GM12874 (cell line): ENCODE measurements around the gene STAU1.

Experiments used
- CTCF ChIP-seq: IDR thresholded peaks from 2 replicates; pipeline ENCODE4 v1.5.1; 2011; ENCODE audit warnings: low read depth, mild to moderate bottlenecking, control low read depth, low read length, moderate library complexity; ENCODE audit not compliant: insufficient read depth

STAU1 gene

GRCh38 chr20:49215232-49215631 is 27.1 kb upstream of the STAU1 start:
- TF ChIP-seq CTCF = no peak

DNA sequence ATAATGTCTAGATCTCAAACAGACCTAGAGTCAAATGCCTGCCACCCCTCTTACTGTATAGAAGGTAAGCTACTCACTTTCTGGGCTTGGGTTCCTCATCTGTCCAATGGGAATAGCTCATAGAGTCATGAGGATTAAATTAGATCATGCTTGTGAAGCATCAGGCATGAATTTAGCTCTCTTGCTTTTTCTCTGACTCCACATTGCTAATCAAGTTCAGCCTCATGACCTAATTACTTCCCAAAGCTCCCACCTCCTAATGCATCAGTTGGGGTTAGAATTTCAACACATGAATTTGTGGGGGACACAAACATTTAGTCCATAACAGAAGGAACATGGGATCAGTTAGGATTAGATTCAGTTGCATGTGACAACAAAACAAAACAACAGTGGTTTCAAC is 26.4 kb upstream of the STAU1 start:
- TF ChIP-seq CTCF = no peak

- TF ChIP-seq CTCF = no peak
These were observed 22.6 kb upstream of the STAU1 start for GRCh38 chr20:49210757-49211110.

DNA sequence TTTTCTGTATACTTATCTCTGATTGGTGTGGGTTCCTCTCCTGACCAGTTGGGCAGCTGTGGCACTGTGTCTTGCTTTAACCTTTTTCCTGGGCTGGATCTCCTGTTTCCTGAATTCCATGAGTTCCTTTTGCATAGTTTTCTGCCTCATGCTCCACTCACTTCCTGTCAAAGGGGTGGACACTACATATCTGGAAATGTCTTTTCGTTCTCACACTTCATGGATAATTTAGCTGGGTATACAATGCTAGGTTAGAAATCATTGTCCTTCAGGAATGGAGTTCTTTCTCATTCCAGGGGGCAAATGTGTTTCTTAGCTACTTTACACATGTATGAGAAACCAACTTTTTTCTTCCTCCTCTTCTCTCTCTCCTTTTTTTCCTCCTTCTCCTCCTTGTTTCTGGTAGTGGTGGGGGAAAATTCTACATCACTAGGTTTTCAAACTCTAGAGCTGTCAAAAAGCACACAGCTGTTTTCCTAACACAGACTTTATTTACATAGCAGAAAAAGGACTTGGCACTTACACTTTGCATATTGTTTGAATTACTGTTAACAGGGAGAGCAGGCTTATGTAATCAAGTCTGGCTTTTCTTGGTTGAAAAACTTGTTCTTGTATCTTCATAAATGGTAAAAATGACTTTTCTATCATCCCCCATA is 22.1 kb upstream of the STAU1 start:
- no peak for TF ChIP-seq CTCF

DNA sequence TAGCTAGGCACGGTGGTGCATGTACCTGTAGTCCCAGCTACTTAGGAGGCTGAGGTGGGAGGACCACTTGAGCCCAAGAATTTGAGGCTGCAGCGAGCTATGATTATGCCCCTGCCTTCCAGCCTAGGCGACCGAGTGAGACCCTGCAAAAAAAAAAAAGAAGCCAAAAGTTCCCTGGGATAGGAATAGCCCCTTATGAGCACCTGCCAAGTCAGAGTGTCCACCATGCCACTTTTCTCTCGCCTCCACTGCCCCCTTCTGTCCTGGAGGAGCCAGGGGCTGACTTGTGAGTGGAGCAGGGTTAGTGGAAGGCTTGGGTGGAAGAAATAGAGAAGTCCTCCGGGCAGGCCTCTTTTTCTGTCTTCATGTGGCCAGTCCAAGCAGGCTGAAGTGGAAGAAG is 18.9 kb upstream of the STAU1 start:
- TF ChIP-seq CTCF = peak; percentile 38; the same call in 1 of the 2 replicates

DNA sequence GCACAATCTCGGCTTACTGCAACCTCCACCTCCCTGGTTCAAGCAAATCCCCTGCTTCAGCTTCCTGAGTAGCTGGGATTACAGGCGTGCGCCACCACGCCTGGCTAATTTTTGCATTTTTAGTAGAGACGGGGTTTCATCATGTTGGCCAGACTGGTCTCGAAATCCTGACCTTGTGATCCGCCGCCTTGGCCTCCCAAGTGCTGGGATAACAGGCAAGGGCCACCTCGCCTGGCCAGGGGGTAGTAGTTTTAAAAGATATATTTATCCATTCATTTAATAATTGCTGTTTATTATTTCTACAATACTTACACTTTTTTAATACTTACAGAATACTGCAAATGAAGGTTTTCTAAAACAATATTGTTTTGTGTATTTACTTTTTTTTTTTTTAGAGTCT is 15.6 kb upstream of the STAU1 start:
- TF ChIP-seq CTCF = no peak

DNA sequence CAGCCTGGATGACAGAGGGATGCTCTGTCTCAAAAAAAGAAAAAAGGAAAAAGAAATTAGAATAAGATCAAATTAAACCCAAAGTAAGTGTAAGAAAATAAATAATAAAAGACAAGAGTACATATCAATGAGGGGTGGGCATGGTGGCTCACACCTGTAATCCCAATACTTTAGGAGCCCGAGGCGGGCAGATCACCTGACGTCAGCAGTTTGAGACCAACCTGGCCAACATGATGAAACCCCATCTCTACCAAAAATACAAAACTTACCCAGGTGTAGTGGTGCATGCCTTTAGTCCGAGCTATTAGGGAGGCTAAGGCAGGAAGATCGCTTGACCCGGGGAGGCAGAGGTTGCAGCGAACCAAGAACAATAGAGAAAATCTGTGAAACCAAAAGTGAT is 14.9 kb upstream of the STAU1 start:
- no peak for TF ChIP-seq CTCF
